ENCODE results near the gene ETS2.

GRCh38 chr21:38774586-38775285, 31.0 kb upstream of the ETS2 start:
- TF ChIP-seq POLR2A (IDR thresholded peaks at IDR 0.05) (no peak), CTCF (IDR thresholded peaks at IDR 0.05) (no peak)
